HG03066 (cell line): ENCODE data around the gene NR5A2.

Experiments used
- ATAC-seq: cut with Tn5 transposase; IDR thresholded peaks from one replicate; pipeline ENCODE4 v1.9.1; 2021; ENCODE audit warnings: low read depth; ENCODE audit not compliant: unreplicated experiment

NR5A2 gene

DNA sequence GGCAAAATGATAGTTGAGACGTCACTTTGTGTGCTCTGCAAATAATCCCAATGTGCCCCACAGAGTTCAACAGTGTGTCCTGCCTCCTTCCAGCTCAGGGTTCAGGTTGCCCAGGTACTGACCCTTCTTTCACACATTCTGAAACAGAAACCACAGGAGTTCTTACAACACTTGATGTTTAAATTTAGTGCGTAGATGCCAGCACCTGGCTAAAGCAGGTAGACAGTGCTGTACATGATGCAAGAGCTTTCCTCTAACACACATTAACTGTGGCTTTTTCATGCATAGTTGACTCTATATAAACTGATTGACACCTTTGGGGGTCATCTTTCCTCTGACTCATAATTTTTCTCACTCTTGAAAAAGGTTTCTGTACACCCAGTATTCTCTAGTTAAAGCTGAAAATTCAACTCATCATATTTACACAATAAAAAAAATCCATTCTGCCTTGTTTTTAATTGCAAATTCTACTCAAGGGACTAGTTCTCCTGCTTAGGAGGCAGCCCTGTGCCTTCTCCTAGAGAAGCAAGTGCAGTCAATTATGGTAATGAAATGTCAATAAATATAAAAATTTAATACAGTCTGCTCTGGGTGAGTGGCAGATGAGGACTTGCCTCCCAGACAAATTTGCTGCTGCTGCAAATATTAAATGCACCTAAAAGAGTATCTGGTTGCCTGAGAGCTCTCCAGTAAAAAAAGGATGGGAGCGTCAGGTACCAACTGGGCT, 91.4 kb downstream of the NR5A2 start:
- no peak for ATAC-seq

DNA sequence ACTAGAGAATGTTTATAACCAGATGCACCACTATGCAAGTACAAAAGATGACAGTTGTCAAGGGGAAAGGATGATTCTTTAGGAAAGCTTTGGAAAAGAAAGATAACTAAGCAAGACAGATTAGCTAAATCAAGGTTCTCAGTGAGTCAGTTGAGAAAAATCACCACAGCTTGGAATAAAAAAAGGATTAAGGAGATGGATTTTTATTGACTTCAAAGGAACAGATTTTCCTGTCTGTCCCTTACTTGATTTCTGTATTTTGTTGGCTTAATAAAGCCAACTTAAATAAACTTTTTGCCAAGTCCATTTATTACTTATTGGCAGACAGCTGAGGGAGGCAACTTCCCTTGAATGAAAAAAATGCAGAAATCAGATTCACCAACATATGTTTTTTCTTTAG, 93.9 kb downstream of the NR5A2 start:
- ATAC-seq, result no peak

DNA sequence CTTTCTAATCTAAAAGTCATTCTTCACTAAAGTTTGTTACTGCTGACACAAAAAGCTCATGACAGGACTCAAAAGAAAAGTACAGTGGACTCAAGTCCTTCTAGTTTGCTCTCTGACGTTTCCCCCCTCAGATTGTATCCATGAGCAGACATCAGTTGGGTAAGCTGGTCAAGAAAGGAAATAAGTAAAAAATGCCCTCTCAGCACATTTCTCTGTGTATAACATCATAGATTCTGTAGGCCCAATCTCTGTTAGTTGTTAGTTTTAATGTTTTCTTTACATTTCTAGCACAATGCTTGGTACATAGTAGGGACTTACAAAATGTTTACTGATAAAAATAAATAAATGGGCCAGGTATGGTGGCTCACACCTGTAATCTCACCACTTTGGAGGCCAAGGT, 96.8 kb downstream of the NR5A2 start:
- no peak for ATAC-seq

DNA sequence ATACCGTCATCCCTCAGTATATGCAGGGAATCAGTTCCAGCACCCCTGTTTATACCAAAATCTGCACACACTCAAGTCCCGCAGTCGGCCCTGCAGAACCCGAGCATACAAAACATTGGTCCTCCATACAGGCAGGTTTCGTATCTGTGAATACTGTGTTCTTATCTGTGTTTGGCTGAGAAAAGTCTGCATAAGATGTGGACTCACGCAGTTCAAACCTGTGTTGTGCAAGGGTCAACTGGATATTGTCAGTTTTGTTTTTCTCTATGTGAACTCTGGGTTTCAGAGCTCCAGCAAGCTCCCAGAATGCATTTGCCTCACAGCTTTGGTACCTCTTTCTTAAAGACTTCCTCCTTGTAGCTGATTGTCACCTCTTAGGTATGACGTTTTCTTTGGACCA, 100.6 kb downstream of the NR5A2 start:
- no peak for ATAC-seq

DNA sequence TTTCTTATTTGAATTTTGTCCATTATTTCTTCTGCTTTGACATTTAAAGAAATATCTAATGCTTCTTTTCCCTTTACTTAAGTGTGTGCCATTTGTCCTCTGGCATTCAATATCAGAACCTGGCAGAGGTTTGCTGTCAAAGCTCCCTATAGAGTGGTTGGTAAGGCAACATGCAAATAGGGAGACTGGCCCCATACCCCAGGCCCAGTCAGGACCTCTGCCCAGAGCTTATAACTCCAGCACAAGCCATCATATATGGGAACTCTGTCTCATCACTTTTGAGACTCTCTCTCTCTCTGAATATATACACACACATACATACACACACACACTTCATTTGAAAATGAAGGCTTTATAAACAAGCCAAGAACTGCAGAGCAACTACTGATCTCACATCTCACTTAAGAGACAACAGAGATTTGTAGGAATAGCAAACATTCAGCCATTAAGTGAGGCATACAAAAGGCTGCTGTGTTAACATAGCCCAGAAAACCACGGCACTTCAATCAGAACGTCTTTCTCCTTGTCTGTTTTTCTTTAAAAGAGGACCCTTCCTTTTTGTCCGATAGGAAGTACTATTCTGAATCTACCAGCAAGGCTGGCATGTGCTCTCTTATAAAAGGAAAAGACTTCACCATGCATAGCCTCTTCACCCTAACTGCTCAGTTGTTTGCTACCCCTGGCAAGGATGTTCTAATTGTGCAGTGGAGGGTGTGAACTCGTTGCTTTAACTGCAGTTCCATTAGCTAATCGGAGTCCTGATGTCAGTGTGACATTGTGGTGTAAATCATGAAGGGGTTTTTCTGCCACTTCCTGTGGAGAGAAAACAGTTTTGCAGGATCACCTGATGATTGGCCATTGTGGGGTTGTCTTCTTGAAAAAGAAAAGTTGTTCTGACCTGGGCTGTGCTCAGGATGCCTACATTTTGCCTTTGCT, 101.7 kb downstream of the NR5A2 start:
- no peak for ATAC-seq

DNA sequence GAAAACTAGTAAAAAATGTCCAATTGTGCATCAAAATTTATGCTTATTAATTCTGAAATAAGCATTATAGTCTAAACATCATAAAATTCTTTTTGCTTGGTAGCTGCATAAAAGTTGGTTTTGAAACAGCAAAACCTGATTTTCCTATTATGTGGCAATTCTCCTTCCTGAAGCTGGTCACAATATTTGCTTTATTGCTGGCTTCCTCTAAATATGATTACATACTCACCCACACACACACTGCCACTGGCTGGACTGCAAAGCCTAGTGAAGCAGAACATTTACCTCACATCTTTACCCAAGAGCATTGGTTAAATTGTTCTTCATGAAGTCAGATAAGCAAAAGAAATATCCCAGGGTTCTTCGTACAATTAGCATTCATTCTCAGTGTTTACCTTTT, 103.0 kb downstream of the NR5A2 start:
- no peak for ATAC-seq

DNA sequence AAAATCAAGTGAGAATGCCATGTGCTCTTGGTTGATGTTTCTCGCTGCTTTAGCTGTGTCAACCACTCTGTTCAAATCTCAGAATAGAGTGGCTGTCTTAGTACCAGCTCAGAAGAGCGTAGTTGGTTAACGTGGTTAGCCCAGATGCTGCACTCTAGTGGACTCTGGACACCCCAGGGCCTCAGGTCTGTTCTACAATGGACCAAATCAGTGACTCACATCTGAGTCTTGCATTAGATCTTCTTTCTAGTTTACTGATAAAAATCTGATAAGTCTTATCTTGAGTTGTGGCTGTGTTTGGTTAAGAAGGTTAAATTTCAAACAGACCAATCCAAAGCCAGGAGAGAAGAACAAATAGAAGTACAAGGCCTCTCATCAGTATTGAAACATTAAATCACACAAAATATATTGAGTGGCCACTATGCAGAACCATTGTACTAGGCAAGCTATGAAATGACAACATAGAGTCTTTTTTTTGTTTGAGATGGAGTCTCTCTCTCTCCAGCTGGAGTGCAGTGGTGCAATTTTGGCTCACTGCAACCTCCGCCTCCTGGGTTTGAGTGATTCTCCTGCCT, 104.1 kb downstream of the NR5A2 start:
- no peak for ATAC-seq

DNA sequence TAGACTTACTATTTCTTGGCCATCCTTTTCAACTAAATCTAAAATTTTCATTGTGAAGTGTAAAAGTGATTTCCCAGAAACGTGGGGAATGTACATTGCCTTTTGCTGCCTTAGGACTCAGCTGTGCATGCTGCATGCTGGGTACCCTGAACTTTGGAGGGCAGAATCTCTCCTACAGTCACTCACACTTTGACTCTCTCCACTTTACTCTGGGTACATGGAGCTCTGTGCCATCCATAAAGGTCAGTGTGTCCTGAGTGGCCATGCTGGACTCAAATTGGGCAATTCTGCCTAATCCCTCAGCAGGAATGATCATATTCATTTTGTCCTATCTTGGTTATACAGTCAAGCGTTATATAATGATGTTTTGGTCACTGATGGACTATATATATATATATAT, 105.6 kb downstream of the NR5A2 start:
- ATAC-seq, result no peak

DNA sequence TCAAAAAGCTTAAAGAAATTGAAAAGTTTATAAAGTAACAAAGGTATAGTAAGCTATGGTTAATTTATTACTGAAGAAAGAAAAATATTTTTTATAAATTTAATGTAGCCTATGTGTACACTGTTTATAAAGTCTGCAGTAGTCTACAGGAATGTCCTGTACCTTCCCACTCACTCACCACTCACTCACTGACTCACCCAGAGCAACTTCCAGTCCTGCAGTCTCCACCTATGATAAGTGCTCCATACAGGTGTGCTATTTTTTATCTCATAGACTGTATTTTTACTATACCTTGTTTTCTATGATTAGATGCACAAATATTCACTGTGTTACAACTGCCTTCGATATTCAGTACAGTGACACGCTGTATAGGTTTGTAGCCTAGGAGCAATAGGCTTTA, 106.6 kb downstream of the NR5A2 start:
- no peak for ATAC-seq

DNA sequence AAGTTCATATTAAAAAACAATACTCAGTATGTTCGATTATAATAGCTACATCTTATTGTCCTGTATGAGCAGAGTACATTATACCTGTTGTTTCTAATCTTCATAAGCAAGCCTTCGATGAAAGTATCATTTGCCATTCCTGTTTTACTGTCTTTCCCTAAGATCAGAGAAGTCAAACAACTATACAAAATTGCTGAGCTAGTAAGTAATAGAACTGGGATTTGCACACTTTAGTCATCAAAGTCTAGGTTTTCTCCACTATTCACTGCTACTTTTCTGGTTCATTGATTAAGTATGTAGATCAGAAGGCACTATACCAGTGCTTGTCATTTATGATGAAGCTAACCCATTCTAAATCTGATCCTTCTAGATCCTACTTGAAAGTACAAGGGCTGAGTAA, 108.9 kb downstream of the NR5A2 start:
- ATAC-seq, result no peak

DNA sequence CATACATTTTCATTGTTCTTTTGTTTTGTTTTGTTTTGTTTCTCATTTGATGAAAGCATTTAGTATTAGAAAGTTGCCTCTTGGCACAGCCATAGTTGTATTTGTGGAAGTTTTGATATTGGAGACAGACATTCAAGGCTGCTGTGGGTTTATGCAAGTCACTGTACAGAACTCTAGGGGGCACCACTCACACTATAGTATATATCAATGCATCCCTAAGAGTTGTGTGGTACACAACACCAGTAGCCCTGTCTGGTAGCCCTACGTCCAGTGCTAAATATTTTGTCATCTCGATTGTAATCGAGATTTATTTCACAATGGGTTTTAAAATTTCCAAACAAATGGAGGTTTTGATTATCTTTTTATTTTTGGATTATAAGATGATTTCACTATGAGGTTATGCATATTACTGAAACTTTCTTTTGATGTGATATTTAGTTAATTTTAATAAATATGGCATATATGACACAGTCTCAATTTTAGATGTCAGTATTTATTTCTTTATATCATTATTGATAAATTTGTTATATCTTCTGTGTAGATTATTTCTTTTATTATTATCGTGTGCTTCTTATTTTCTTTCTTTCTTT, 112.2 kb downstream of the NR5A2 start:
- peak; percentile 87 for ATAC-seq

DNA sequence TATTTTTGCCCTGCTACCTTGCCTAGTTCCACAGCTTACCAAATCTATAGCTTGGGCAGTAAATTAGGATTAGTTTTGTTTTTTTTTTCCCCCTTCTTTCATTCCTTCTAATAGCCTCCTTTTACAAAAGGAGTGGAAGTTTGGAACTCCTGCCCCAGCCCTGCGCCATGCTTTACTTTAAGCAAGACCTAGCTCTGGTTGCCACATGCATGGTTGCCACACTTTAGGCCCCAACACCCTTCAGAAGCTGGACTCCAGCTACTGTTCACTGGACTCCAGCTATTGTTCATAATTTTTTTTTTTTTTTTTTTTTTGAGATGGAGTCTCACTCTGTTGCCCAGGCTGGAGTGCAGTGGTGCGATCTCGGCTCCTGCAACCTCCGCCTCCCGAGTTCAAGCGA, 115.8 kb downstream of the NR5A2 start:
- ATAC-seq, result no peak

DNA sequence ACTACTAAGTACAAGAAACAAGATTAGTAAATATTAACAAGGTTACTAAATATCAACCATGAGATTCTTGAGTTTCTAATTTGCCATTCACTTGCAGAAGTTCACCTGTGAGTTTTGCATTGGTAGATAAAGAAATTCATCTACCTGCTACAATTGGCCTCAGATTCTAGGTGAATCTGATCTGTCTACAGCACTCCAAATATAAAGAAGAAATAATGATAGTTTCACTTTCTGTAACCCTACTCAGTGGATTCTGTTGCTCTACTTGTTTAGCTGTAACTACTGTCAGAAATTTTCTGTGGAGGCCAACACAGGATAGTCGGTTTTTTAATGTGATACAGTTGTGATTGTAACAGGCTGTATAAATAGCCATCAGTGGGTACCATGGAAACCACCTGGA, 118.6 kb downstream of the NR5A2 start:
- ATAC-seq, result no peak

DNA sequence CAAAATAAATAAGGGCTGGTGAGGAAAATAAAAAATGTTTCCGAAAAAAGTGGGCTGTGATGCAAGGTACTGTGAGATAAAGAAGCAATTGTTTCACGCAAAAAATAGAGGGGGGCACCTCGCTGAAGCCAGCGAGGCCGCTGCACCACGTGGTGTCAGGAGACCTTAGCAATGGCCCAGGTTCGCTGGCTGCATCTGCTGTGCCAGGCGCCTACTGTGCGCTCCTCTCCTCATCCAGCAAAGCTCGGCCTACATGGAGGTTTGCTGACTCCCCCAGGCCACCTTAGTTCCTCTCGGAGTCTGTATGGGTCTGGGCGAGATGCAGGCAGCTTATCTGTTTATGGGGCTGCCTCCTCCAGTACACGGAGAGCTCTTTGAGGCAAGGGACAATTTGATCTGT, 119.6 kb downstream of the NR5A2 start:
- ATAC-seq, result no peak

DNA sequence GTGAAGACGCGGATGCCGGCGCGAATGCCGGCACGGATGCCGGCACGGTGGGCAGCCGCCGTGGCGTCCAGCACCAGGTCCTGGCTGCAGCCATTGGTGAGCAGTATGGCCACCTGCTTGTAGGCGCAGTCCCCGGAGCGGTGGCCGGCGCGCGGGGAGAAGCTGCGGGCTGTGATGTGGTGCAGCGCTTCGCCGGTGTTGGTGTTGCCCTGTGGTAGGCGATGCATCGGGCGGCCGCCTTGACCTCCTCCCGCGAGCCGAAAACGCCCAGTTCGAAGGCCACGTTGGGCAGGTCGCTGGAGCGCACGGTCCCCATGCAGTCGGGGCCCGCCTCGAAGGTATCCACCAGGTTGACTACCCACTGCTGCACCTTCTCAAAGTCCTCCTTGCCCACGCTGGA, 120.2 kb downstream of the NR5A2 start:
- ATAC-seq, result no peak

DNA sequence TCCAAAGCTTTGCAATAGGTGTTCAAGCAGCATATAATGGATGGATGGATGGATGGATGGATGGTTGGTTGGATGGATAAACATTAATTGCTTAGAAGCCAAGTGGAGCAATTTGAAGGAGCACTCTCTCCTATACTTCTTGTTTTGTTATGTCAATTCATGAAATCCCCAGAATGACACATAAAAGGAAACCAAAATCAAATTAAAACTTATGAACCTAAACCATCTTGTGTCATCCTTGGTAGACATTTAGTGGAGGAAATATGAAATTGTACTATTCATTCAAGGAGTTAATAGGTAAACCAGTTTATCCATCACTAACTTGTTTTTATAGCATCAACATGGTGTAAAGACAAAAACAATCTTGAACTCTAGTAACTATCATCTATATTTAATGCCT, 122.5 kb downstream of the NR5A2 start:
- no peak for ATAC-seq

DNA sequence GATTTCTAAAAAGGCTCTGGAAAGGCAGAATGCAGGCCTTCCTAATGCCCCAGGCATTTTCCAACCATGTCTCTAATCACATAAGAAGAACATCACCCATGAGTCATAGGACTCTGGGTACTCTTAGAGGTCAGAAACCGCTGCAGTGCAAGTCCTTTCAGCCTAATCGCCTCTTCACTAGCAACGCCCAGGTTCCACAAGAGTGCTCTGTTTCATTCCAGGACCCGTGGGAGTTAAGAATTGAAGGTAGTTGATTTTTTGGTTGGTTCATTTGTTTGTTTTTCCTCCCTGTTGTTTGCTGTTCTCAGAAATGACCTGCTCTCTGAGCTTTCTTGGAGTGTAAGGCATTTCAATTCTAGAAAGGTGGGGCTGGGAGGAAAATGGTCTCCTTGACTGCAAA, 123.2 kb downstream of the NR5A2 start:
- ATAC-seq, result peak; percentile 40

DNA sequence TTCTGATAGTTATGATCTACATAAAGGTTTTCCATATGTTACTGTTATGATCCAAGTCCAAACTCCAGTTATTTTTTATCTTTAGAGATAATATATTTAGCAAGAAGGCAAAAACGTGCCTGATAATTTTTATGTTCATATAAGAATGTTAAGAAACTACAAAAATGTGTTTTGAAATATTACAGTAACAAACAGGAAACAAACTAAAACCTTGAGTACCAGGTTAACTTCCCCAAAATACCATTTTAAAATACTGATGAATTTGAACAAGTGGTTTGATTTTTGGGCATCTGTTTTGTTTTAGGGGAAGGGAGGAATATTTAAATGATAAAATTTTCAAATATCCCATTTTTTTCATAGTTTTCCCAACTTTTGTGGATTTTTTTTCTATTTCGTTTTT, 124.8 kb downstream of the NR5A2 start:
- no peak for ATAC-seq

DNA sequence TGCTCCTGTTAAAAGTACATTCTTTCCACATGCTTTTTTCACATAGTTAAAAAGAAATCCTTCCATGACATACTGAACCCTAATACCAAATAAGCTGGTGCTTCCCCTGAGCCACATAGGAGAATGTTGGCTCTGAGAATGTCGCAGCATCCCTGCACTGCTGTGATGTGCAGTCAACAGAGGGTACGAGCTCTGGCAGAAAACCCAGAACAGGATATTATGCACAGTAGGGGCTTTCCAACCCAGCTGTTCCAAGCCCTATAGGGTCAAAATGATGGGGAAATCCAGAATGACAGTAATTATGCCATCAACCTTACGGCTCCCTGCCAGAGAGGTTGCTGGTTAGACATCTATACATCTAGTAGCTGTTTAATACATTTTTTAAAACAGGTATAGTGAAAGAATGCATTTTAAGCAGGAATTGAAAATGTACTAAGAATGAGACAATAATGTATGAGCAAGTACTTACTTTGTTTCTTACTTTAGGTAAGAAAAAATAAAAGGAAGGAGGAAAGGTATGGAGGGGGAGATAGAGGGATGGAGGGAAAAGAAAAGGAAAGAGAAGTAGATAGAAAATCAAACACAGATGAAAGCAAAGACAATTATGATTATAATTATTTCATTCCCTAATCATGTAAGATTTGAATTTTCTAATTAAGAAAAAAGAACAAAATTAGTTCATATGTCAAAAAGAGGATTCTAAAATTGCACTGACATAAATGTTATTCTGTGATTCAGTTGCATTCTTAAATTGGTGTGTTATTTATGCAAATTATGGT, 126.0 kb downstream of the NR5A2 start:
- ATAC-seq, result no peak

DNA sequence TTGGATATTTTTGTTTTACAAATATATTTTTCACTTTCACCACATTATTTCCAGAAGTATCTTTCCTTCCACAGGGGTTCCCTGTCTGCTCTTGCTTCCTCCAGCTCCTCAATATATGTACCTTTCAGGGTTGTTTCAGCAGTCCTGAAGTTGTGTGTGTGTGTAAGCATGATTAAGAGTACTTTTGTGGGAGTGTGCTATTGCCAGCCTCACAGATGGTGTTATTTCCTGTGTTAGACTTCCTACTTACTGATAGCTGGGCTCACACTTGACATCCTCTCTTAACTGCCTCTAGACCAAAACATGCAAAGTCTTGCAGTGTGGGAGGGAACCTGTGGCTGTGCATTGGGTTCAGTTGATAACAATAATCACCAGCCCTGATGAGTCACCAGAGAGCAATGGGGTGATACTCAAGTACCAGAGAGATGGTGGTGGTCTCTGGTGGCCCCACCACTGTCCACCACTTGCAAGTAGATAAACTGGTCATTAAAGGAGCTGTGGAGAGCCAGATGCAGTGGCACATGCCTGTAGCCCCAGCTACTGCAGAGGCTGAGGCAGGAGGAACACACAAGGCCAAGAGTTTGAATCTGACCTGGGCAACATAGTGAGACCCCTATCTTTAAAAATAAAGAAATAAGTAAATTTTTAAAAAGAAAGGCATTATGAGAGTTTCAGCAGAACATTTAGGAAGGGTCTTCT, 126.7 kb downstream of the NR5A2 start:
- ATAC-seq, result peak; percentile 90
